HEK293 (cell line): Measurements from ENCODE around the gene GPM6B.

ENCODE experiments used
- BCL11A ChIP-seq: fragments of 450-650 bp; formaldehyde crosslinking; IDR thresholded peaks from 2 replicates; pipeline ENCODE4 v1.5.1; 2016; ENCODE audit warnings: low read depth, missing biosample characterization, missing genetic modification characterization
- PATZ1 ChIP-seq: fragments of 450-650 bp; formaldehyde crosslinking; IDR thresholded peaks from 2 replicates; pipeline ENCODE4 v1.5.1; 2016; ENCODE audit warnings: missing biosample characterization, missing genetic modification characterization
- SETDB1 ChIP-seq: IDR thresholded peaks from one replicate; pipeline ENCODE4 v1.6.1; 2017; ENCODE audit warnings: mild to moderate bottlenecking, low read length, moderate library complexity, mixed read lengths; ENCODE audit not compliant: insufficient read length
- ZNF114 ChIP-seq: fragments of 450-650 bp; formaldehyde crosslinking; IDR thresholded peaks from 2 replicates; pipeline ENCODE4 v1.5.0; 2017; ENCODE audit warnings: missing biosample characterization, missing genetic modification characterization
- ZNF274 ChIP-seq, 2 experiments: fragments of 200-500 bp in 1 of 2; fragments of 450-650 bp in 1 of 2; sonication (Bioruptor generic) in 1 of 2; formaldehyde crosslinking in 1 of 2; IDR thresholded peaks; 2 replicates each; pipeline versions ENCODE4 v1.5.1 to v1.6.1; 2014 to 2016; ENCODE audit warnings: borderline replicate concordance in 1 of 2, inconsistent platforms in 1 of 2, low read length in 1 of 2, missing biosample characterization in 1 of 2, missing genetic modification characterization in 1 of 2
- TF ChIP-seq, protein P1 (sequence below): fragments of 450-650 bp; formaldehyde crosslinking; IDR thresholded peaks from 2 replicates; pipeline ENCODE4 v1.5.1; 2016; ENCODE audit warnings: missing biosample characterization, missing genetic modification characterization
- TF ChIP-seq, protein P2 (sequence below): fragments of 450-650 bp; formaldehyde crosslinking; IDR thresholded peaks from 2 replicates; pipeline ENCODE4 v1.5.1; 2016; ENCODE audit warnings: missing biosample characterization, missing genetic modification characterization

DNA sequence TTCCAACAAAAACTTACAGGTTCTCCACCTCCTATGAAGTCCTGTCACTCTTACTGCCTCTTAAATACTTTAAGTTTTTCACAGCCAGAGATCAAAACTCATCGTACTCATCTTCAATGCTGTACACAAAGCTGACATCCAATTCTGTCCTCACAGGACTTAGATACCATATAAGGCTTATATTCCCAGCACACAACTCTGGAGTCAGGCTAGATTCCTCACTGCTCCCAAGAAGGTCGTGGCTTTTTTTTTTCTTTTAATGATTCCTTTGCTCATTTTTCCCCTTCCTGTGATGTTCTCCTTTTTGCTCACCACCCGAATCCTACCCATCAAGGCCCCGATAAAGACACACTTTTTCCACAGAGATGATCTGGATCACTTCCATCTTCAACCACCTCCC is 83.4 kb downstream of the GPM6B start:
- TF ChIP-seq SETDB1 (no peak), ZNF274 (IDR thresholded peaks at IDR 0.05; ENCODE audit: low read length) (no peak), ZNF274 (tag by site-specific recombination; IDR thresholded peaks at IDR 0.05; ENCODE audit: borderline replicate concordance) (no peak), ZNF114 (no peak), PATZ1 (tag by site-specific recombination) (no peak), BCL11A (tag by site-specific recombination) (no peak)
- TF ChIP-seq, protein P1, sequence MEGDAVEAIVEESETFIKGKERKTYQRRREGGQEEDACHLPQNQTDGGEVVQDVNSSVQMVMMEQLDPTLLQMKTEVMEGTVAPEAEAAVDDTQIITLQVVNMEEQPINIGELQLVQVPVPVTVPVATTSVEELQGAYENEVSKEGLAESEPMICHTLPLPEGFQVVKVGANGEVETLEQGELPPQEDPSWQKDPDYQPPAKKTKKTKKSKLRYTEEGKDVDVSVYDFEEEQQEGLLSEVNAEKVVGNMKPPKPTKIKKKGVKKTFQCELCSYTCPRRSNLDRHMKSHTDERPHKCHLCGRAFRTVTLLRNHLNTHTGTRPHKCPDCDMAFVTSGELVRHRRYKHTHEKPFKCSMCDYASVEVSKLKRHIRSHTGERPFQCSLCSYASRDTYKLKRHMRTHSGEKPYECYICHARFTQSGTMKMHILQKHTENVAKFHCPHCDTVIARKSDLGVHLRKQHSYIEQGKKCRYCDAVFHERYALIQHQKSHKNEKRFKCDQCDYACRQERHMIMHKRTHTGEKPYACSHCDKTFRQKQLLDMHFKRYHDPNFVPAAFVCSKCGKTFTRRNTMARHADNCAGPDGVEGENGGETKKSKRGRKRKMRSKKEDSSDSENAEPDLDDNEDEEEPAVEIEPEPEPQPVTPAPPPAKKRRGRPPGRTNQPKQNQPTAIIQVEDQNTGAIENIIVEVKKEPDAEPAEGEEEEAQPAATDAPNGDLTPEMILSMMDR: no peak
- TF ChIP-seq, protein P2, sequence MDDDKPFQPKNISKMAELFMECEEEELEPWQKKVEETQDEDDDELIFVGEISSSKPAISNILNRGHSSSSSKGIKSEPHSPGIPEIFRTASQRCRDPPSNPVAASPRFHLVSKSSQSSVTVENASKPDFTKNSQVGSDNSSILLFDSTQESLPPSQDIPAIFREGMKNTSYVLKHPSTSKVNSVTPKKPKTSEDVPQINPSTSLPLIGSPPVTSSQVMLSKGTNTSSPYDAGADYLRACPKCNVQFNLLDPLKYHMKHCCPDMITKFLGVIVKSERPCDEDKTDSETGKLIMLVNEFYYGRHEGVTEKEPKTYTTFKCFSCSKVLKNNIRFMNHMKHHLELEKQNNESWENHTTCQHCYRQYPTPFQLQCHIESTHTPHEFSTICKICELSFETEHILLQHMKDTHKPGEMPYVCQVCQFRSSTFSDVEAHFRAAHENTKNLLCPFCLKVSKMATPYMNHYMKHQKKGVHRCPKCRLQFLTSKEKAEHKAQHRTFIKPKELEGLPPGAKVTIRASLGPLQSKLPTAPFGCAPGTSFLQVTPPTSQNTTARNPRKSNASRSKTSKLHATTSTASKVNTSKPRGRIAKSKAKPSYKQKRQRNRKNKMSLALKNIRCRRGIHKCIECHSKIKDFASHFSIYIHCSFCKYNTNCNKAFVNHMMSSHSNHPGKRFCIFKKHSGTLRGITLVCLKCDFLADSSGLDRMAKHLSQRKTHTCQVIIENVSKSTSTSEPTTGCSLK (tag by site-specific recombination): no peak
